Liver (tissue), 3 donors: Measurements from ENCODE around the gene DLEC1.

ENCODE experiments used
- ATF3 ChIP-seq: IDR thresholded peaks from 2 replicates; pipeline ENCODE4 v1.6.1; 2016; ENCODE audit warnings: antibody characterized with exemption
- CTCF ChIP-seq: fragments of 150-350 bp; IDR thresholded peaks from 2 replicates; pipeline ENCODE4 v1.5.1; 2017; ENCODE audit warnings: improper control_type of control experiment, low read depth, low read length; ENCODE audit not compliant: missing input control
- JUND ChIP-seq, 2 donors: IDR thresholded peaks; 2 replicates each; pipeline ENCODE4 v1.6.1; 2016; ENCODE audit warnings: antibody characterized with exemption in 2 of 2
- MAX ChIP-seq: IDR thresholded peaks from 2 replicates; pipeline ENCODE4 v1.6.1; 2016; ENCODE audit warnings: antibody characterized with exemption
- SP1 ChIP-seq: IDR thresholded peaks from 2 replicates; pipeline ENCODE4 v1.6.1; 2018; ENCODE audit warnings: antibody characterized with exemption, mild to moderate bottlenecking
- TAF1 ChIP-seq: conservative IDR thresholded peaks from 2 replicates; pipeline ENCODE4 v1.6.1; 2016; ENCODE audit warnings: antibody characterized with exemption, mild to moderate bottlenecking
- donor health status: healthy.
- donor health status: healthy.

- no peak for TF ChIP-seq CTCF
- no peak for TF ChIP-seq SP1
- TF ChIP-seq ATF3: no peak
- TF ChIP-seq MAX: no peak
- no peak for TF ChIP-seq JUND (IDR thresholded peaks at IDR 0.05)
- no peak for TF ChIP-seq TAF1
These were observed 17.8 kb upstream of the DLEC1 start for GRCh38 chr3:38021196-38021595.
